A549 (cell line): ENCODE data around the gene ZNF768. TPM values are rescaled to one million over a fixed set of nuclear protein-coding genes. Genes with fewer than 3 reads are reported as not detected.
A peak's percentile ranks its signal among the peaks of the same experiment; 100 is the strongest.

Experiments
- ATAC-seq, 2 experiments: fragments of 200-7000 bp in 1 of 2; fragments of >200 bp in 1 of 2; cut with Nextera tagmentation in 1 of 2; cut with Tn5 transposase in 1 of 2; 3 replicates each; pipeline versions ENCODE4 v1.8.0 to v1.9.1; 2018 to 2020; ENCODE audit warnings: mild to moderate bottlenecking in 1 of 2, moderate library complexity in 1 of 2
- CTCF ChIA-PET: fragments of 300-600 bp; sonication (Branson Sonifier 250); formaldehyde crosslinking; extraction: SDS; loops from one replicate; lab custom pipeline; 2021; ENCODE audit warnings: antibody characterized with exemption, inconsistent platforms; lab: Yijun Ruan, JAX
- POLR2A ChIA-PET: fragments of 350-600 bp; formaldehyde crosslinking; extraction: SDS; loops from one replicate; lab custom pipeline; 2021; ENCODE audit warnings: antibody characterized with exemption, inconsistent platforms; lab: Yijun Ruan, JAX
- DNase-seq, 2 experiments: peaks; one replicate each; pipeline versions ENCODE4 v3.0.0 to v3.0.0-alpha.2; 2011 to 2016; ENCODE audit warnings: low read depth in 1 of 2, low spot score in 1 of 2
- FAIRE-seq: peaks from 2 replicates; lab custom pipeline; 2011; peaks lifted over from hg19 to GRCh38; lab: Jason Lieb, UNC
- H3K27ac ChIP-seq, 2 experiments: fragments of >200 bp; sonication (Bioruptor Twin); formaldehyde crosslinking; 3 replicates each; pipeline ENCODE4 v1.5.1; 2016 to 2017
- H3K4me1 ChIP-seq: fragments of >200 bp; sonication (Bioruptor Twin); formaldehyde crosslinking; 3 replicates; pipeline ENCODE4 v1.6.1; 2016
- H3K4me2 ChIP-seq: fragments of >200 bp; sonication (Bioruptor Twin); formaldehyde crosslinking; 3 replicates; pipeline ENCODE4 v1.6.1; 2016
- H3K4me3 ChIP-seq: fragments of >200 bp; sonication (Bioruptor Twin); formaldehyde crosslinking; 3 replicates; pipeline ENCODE4 v1.5.1; 2016
- H3K9me3 ChIP-seq: fragments of >200 bp; sonication (Bioruptor Twin); formaldehyde crosslinking; 3 replicates; pipeline ENCODE4 v1.6.1; 2016
- BHLHE40 ChIP-seq: IDR thresholded peaks from 2 replicates; pipeline ENCODE4 v1.6.1; 2012; ENCODE audit warnings: low read depth, low read length, inconsistent platforms
- CBX8 ChIP-seq: fragments of 200-600 bp; sonication (generic); IDR thresholded peaks from 2 replicates; pipeline ENCODE4 v1.6.1; 2016
- CEBPB ChIP-seq, 2 experiments: fragments of >200 bp in 1 of 2; sonication (Bioruptor Twin) in 1 of 2; formaldehyde crosslinking in 1 of 2; IDR thresholded peaks; 2 replicates each; pipeline ENCODE4 v1.6.1; 2012 to 2016
- EHF ChIP-seq: fragments of 250-450 bp; sonication (Bioruptor Pico); IDR thresholded peaks from 2 replicates; pipeline ENCODE4 v1.5.0; 2020; ENCODE audit warnings: mild to moderate bottlenecking
- EP300 ChIP-seq, 2 experiments: fragments of >200 bp; sonication (Bioruptor Twin); formaldehyde crosslinking; IDR thresholded peaks; 2 replicates in 1 of 2; 3 replicates in 1 of 2; pipeline ENCODE4 v1.6.1; 2016 to 2017
- FOSB ChIP-seq: fragments of 250-450 bp; sonication (Bioruptor Pico); IDR thresholded peaks from 2 replicates; pipeline ENCODE4 v1.5.0; 2020; ENCODE audit warnings: mild to moderate bottlenecking, moderate library complexity
- FOXS1 ChIP-seq: fragments of 250-450 bp; sonication (Bioruptor Pico); IDR thresholded peaks from 2 replicates; pipeline ENCODE4 v1.5.0; 2020; ENCODE audit warnings: mild to moderate bottlenecking, moderate library complexity
- HOXA7 ChIP-seq: fragments of 250-450 bp; sonication (Bioruptor Pico); IDR thresholded peaks from 2 replicates; pipeline ENCODE4 v1.5.0; 2020; ENCODE audit warnings: mild to moderate bottlenecking, moderate library complexity
- HOXB5 ChIP-seq: fragments of 250-450 bp; sonication (Bioruptor Pico); IDR thresholded peaks from 2 replicates; pipeline ENCODE4 v1.5.0; 2020; ENCODE audit warnings: mild to moderate bottlenecking, moderate library complexity
- JUNB ChIP-seq: fragments of >200 bp; sonication (Bioruptor Twin); formaldehyde crosslinking; IDR thresholded peaks from 2 replicates; pipeline ENCODE4 v1.6.1; 2016
- KDM1A ChIP-seq: fragments of 200-600 bp; sonication (generic); IDR thresholded peaks from 2 replicates; pipeline ENCODE4 v1.6.1; 2016; ENCODE audit warnings: low read depth, mild to moderate bottlenecking
- MAFK ChIP-seq: fragments of 450-650 bp; IDR thresholded peaks from 2 replicates; pipeline ENCODE4 v1.6.1; 2014; ENCODE audit not compliant: partially characterized antibody
- MAX ChIP-seq: IDR thresholded peaks from 2 replicates; pipeline ENCODE4 v1.6.1; 2012
- MAZ ChIP-seq: fragments of 150-350 bp; IDR thresholded peaks from 2 replicates; pipeline ENCODE4 v1.6.1; 2014; ENCODE audit warnings: antibody characterized with exemption, low read depth, low read length, borderline replicate concordance
- NPAS2 ChIP-seq: fragments of 250-450 bp; sonication (Bioruptor Pico); IDR thresholded peaks from 2 replicates; pipeline ENCODE4 v1.8.0; 2022; ENCODE audit warnings: mild to moderate bottlenecking, moderate library complexity, borderline replicate concordance
- POLR2A ChIP-seq: IDR thresholded peaks from 2 replicates; pipeline ENCODE4 v1.6.1; 2012; ENCODE audit warnings: mild to moderate bottlenecking, low read length
- RAD21 ChIP-seq, 2 experiments: fragments of >200 bp in 1 of 2; sonication (Bioruptor Twin) in 1 of 2; formaldehyde crosslinking in 1 of 2; IDR thresholded peaks in 1 of 2; conservative IDR thresholded peaks in 1 of 2; 2 replicates in 1 of 2; 3 replicates in 1 of 2; pipeline ENCODE4 v1.6.1; 2012 to 2018; ENCODE audit warnings: inconsistent platforms in 1 of 2
- RCOR1 ChIP-seq: fragments of 150-350 bp; IDR thresholded peaks from 2 replicates; pipeline ENCODE4 v1.6.1; 2014; ENCODE audit warnings: antibody characterized with exemption, low read length, low read depth
- RNF2 ChIP-seq: fragments of 200-600 bp; sonication (generic); IDR thresholded peaks from 2 replicates; pipeline ENCODE4 v1.6.1; 2016; ENCODE audit warnings: low read depth, mild to moderate bottlenecking, antibody characterized with exemption, moderate library complexity, borderline replicate concordance
- SREBF2 ChIP-seq: fragments of 450-650 bp; IDR thresholded peaks from 2 replicates; pipeline ENCODE4 v1.6.1; 2014; ENCODE audit warnings: mild to moderate bottlenecking, moderate library complexity
- TP53 ChIP-seq: fragments of 250-450 bp; sonication (Bioruptor Pico); IDR thresholded peaks from 2 replicates; pipeline ENCODE4 v1.5.0; 2021; ENCODE audit warnings: mild to moderate bottlenecking, moderate library complexity
- ZNF302 ChIP-seq: fragments of 250-450 bp; sonication (Bioruptor Pico); IDR thresholded peaks from 2 replicates; pipeline ENCODE4 v1.9.0; 2021; ENCODE audit warnings: inconsistent platforms, mild to moderate bottlenecking, moderate library complexity
- WGBS: methylation state at CpG from one replicate; pipeline ENCODE4 v1.1.6; 2017; ENCODE audit errors: missing lambda C conversion rate; 5-methylcytosine and 5-hydroxymethylcytosine counted together
- polyA plus RNA-seq, 4 experiments: library from polyadenylated mRNA; depleted of rRNA in 3 of 4; stranded (reverse); fragments of >200 nt; fragmentation: RNase III in 1 of 4; extraction: RNeasy Plus Mini Kit Qiagen cat#74134 plus additional on column Dnase treatment in 1 of 4; gene quantifications; 2 replicates in 3 of 4; 3 replicates in 1 of 4; pipeline ENCODE4 v1.2.3, GENCODE V29; 2011 to 2017
- TF ChIP-seq, protein P1 (sequence below): IDR thresholded peaks from 2 replicates; pipeline ENCODE4 v1.6.1; 2012; ENCODE audit warnings: low read depth, borderline replicate concordance
- TF ChIP-seq, protein P2 (sequence below): fragments of >200 bp; sonication (Bioruptor Twin); formaldehyde crosslinking; IDR thresholded peaks from 2 replicates; pipeline ENCODE4 v1.6.1; 2016

ZNF768 gene
- polyA plus RNA-seq, 2 of the 4 experiments (the other 2 are of a cell fraction): 17.0 to 33.6 TPM

GRCh38 chr16:30530163-30531037 is 4.0 kb upstream of the ZNF768 start:
- no peak overlapping the region for H3K4me3 ChIP-seq
- no peaks in the 10 kb centered on the region for H3K9me3 ChIP-seq
- H3K4me2 ChIP-seq: no peak overlapping the region
- POLR2A ChIA-PET: interaction anchor here (0.6 to 2.5 kb wide), 2 partner anchors 15 to 28 kb away, joined by 3 to 9 read pairs; partner anchors contain the start of gene ZNF764
- CTCF ChIA-PET: interaction anchor here (0.7 to 5.0 kb wide), 7 partner anchors 32 to 109 kb away, joined by 3 to 19 read pairs (median 3); partner anchors contain the start of gene DCTPP1
- 82% methylated on average over 13 of the region's 13 CpGs for WGBS
- ATAC-seq (no peak), DNase-seq (no peak), FAIRE-seq (no peak)
- no peak for TF ChIP-seq FOXS1 (CRISPR knock-in tag)
- H3K27ac ChIP-seq: no peak overlapping the region
- H3K4me1 ChIP-seq: peaks cover 17% of the 10 kb centered on the region

DNA sequence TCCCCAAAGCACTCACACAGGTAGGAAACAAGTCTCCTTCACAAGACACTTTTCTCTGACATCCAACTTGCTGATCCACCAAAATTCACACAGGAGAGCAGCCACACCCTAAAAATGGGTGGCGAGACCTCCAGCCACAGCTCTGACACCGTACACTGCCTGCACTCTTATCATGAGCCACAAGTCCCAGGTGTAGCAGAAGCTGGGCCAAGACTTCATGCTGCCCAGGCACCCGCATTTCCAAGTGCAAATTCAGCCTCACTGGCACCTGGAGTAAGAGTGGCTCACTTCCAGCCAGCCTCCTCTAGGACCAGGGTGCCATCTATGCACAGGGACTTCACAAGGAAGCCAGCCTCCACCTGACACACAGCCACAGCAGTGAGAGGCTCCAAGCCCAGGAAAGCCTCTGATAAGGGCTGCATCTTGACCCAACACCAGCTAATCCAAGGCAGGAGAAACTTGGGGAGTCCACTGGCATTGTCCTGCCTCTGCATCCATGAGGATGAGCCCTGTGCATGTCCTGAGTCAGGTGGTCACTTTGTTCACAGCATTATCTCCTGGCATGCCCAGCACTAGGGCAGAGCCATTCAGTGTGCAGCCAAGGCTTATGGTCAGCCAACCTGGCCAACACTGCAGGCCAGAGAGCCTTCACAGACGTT is 2.6 kb upstream of the ZNF768 start:
- 87% methylated on average over 4 of the region's 4 CpGs for WGBS
- TF ChIP-seq KDM1A (no peak), POLR2A (peak; percentile 24), HOXA7 (CRISPR knock-in tag) (no peak)

DNA sequence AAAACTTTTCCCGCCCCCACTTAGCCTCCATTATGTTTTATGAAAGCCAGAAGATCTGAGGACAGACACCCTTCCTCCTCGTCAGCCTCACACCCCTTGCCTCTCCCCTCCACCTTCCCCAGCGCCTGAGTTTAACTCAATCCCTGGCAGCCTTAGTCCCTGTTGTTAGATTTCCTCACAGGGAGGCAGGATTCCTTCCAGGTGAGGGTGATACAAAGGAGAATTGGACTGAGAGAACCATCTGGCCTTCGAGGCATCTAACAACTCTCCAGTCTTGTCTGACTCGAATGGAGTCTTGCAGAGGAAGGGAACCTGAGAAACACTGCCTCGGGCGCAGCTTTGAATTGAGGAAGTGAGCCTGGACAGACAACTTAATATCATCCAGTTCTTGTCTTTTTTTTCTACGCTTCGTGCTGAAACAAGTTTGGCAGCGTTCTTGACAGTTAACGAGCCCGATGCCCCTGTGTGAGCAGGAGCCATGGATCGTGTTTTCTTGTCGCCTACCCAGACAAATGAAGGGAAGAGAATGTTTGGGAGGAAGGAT is 1.3 kb upstream of the ZNF768 start:
- POLR2A ChIA-PET: interaction anchor here (0.7 to 3.1 kb wide), 17 partner anchors 8 to 132 kb away, joined by 3 to 17 read pairs (median 4); partner anchors contain the start of genes DCTPP1, FBRS, ZNF48 and ZNF688
- no peak for ATAC-seq
- no peak for TF ChIP-seq RAD21 (conservative IDR thresholded peaks at IDR 0.05 in 1 of 2, IDR thresholded peaks at IDR 0.05 in 1 of 2)
- TF ChIP-seq, protein P1, sequence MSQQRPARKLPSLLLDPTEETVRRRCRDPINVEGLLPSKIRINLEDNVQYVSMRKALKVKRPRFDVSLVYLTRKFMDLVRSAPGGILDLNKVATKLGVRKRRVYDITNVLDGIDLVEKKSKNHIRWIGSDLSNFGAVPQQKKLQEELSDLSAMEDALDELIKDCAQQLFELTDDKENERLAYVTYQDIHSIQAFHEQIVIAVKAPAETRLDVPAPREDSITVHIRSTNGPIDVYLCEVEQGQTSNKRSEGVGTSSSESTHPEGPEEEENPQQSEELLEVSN: peak; percentile 71
- 0 out of 2 replicates have a peak, but pooled peaks have one; percentile 28 for TF ChIP-seq POLR2A
- TF ChIP-seq MAZ: 0 out of 2 replicates have a peak, but pooled peaks have one; percentile 1
- 0 out of 2 replicates have a peak, but pooled peaks have one; percentile 2 for TF ChIP-seq MAX
- no peak for TF ChIP-seq MAFK
- TF ChIP-seq, all 56 proteins: peak for 4
- no peak for DNase-seq
- FAIRE-seq: no peak
- Histone ChIP-seq H3K4me2 (peak overlapping the region; percentile 81), H3K9me3 (no peaks in the 10 kb centered on the region), H3K27ac (peak overlapping the region; percentile 96 to 98), H3K4me1 (peaks cover 18% of the 10 kb centered on the region), H3K4me3 (peak overlapping the region; percentile 22)
- 63% methylated on average over 14 of the region's 14 CpGs for WGBS
- CTCF ChIA-PET: interaction anchor here (0.9 to 5.0 kb wide), 5 partner anchors 34 to 123 kb away, joined by 3 to 19 read pairs (median 4); partner anchors contain the start of genes DCTPP1 and PRR14

More for the DNA sequence above, 2.6 kb upstream of the ZNF768 start:
- no peak for FAIRE-seq
- Histone ChIP-seq H3K4me3 (no peak overlapping the region), H3K9me3 (no peaks in the 10 kb centered on the region), H3K4me2 (no peak overlapping the region), H3K27ac (no peak overlapping the region), H3K4me1 (peaks cover 19% of the 10 kb centered on the region)
- ChIA-PET CTCF (interaction anchor here (0.8 to 5.0 kb wide), 4 partner anchors 86 to 437 kb away, joined by 3 to 19 read pairs (median 4); partner anchors contain the start of genes DCTPP1 and TBX6), POLR2A (interaction anchor here (2.5 kb wide), 1 partner anchor 29 kb away, joined by 9 read pairs; the partner anchor contains the start of gene ZNF764)
- no peak for ATAC-seq
- DNase-seq: no peak

GRCh38 chr16:30526823-30527634 is 663 bp upstream of the ZNF768 start:
- FAIRE-seq (peak; percentile 51), ATAC-seq (peak; percentile 91 to 95), DNase-seq (peak; percentile 97)
- Histone ChIP-seq H3K27ac (peak overlapping the region; percentile 96 to 98), H3K9me3 (no peaks in the 10 kb centered on the region), H3K4me2 (peak overlapping the region; percentile 81), H3K4me1 (peaks cover 24% of the 10 kb centered on the region), H3K4me3 (peak overlapping the region; percentile 85)
- ChIA-PET CTCF (interaction anchor here (0.9 to 1.6 kb wide), 5 partner anchors 13 to 124 kb away, joined by 3 to 6 read pairs (median 3); partner anchors contain the start of gene PRR14), POLR2A (interaction anchor here (0.6 to 3.1 kb wide), 18 partner anchors 9 to 132 kb away, joined by 3 to 17 read pairs (median 4); partner anchors contain the start of genes DCTPP1, FBRS, SEPHS2 and ZNF48)
- 0% methylated on average over 28 of the region's 79 CpGs for WGBS
- TF ChIP-seq EP300 (IDR thresholded peaks at IDR 0.05) (no peak), JUNB (no peak), CEBPB (IDR thresholded peaks at IDR 0.05) (no peak), RCOR1 (no peak), HOXA7 (CRISPR knock-in tag) (no peak), RNF2 (no peak), NPAS2 (CRISPR knock-in tag) (no peak), ZNF302 (CRISPR knock-in tag) (no peak), EHF (CRISPR knock-in tag) (no peak), CBX8 (no peak), POLR2A (peak; percentile 12), TP53 (CRISPR knock-in tag) (peak; percentile 68; the same call in 1 of the 2 replicates), BHLHE40 (0 out of 2 replicates have a peak, but pooled peaks have one; percentile 8), SREBF2 (no peak), HOXB5 (CRISPR knock-in tag) (no peak), FOSB (CRISPR knock-in tag) (no peak), FOXS1 (CRISPR knock-in tag) (no peak)
- TF ChIP-seq, protein P2, sequence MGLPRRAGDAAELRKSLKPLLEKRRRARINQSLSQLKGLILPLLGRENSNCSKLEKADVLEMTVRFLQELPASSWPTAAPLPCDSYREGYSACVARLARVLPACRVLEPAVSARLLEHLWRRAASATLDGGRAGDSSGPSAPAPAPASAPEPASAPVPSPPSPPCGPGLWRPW: no peak
